GM13976 (cell line): ENCODE results near the gene TCEANC2.

Experiments used
- DNase-seq: peaks from one replicate; pipeline ENCODE4 v3.0.0; 2012; ENCODE audit warnings: low spot score
- in situ Hi-C: fragments of 300-500 bp; cut with MboI; formaldehyde crosslinking; loops from one replicate; pipeline ENCODE4 v1.12.0; 2022; ENCODE audit warnings: low sequenced_read_pairs, mixed read lengths, inconsistent platforms; ENCODE audit not compliant: unreplicated experiment
- TF ChIP-seq, protein P1 (sequence below): IDR thresholded peaks from 2 replicates; pipeline ENCODE4 v1.5.1; 2012; ENCODE audit warnings: borderline replicate concordance, mild to moderate bottlenecking; ENCODE audit not compliant: insufficient read depth; ENCODE audit errors: extremely low read depth, missing control alignments, control extremely low read depth

The TCEANC2 gene

DNA sequence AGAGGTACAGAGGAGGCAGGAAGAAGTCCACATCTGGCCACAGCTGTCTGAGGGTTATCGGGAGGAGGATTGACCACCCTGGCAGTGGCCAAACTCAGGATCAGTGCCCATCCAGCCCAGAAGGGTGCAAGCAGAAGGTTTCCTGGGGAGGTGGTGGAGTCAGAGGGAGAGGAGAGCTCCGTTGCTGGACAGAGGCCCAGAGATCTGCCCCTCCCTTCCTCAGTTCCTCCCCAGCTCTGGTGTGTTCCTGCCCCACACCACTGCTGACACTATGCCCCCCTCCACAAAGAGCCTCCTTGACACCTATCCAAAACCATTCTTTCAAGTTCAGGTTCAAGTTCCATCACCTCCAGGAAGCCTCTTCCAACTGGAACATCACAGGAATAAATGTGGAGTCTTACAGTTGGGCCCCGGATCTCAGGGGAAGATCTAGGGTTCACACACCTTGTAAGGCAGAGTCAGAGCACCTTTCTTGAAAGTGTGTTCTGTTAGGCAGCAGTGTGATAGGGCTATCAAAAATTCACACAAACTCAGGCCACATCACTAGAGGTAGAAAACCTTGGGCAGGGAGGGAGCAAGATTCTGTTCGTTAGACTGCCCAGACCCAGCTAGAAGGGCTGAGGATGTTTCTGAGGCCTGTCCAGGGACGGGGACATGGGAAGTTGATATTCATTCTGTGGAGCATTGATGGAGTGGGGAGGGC lies 42.8 kb upstream of the TCEANC2 start:
- TF ChIP-seq, protein P1, sequence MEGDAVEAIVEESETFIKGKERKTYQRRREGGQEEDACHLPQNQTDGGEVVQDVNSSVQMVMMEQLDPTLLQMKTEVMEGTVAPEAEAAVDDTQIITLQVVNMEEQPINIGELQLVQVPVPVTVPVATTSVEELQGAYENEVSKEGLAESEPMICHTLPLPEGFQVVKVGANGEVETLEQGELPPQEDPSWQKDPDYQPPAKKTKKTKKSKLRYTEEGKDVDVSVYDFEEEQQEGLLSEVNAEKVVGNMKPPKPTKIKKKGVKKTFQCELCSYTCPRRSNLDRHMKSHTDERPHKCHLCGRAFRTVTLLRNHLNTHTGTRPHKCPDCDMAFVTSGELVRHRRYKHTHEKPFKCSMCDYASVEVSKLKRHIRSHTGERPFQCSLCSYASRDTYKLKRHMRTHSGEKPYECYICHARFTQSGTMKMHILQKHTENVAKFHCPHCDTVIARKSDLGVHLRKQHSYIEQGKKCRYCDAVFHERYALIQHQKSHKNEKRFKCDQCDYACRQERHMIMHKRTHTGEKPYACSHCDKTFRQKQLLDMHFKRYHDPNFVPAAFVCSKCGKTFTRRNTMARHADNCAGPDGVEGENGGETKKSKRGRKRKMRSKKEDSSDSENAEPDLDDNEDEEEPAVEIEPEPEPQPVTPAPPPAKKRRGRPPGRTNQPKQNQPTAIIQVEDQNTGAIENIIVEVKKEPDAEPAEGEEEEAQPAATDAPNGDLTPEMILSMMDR: no peak
- in situ Hi-C loops: no loop called here
- DNase-seq: no peak

DNA sequence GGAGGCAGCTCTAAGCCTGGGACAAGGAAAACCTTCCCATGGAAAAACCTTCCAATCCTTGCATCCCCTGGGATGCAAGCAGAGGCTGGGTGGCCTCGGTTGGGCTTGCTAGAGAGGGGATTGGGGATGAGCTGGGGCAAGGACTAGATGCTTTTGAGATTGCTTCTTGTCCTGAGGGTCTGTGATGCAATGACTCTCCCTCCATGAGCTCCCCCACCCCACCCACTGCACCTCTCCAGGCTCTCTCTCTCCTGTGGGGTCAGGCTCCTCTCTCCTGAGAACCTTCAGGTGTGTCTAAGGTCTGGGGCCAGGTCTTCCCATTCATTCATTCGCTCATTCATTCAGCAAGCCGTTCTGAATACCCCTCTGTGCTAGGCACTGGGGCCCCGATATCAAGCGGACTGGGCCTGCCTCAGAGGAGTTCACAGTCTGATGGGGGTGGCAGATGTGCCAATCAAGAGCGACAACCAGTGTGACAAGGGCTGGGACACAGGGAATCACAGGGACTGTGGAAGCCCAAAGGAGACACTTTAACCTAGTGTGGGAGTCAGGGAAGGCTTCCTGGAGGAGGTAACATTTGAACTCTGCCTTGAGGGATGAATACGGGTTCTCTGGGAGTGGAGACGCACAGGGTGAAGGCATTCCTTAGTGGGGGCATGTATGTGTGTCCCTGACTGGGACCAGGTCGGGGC lies 41.9 kb upstream of the TCEANC2 start:
- DNase-seq: no peak
- in situ Hi-C loops: no loop called here
- TF ChIP-seq, protein P1: no peak

DNA sequence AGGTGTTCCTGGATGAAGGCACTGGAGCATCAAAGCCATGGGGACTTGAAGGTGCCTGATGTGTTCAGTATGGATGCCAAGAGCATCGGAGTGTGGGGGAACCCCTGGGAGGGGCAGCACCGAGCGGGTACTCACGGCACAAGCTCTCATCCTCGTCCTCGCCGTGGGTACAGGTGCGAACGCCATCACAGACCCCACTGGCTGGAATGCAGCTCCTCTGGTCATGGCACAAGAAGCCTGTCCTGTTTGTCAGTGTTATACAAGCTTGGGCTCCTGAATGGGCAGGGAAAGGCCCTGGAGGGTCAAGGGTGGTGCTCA lies 41.4 kb upstream of the TCEANC2 start:
- no peak for DNase-seq
- in situ Hi-C loops: no loop called here
- TF ChIP-seq, protein P1: no peak

DNA sequence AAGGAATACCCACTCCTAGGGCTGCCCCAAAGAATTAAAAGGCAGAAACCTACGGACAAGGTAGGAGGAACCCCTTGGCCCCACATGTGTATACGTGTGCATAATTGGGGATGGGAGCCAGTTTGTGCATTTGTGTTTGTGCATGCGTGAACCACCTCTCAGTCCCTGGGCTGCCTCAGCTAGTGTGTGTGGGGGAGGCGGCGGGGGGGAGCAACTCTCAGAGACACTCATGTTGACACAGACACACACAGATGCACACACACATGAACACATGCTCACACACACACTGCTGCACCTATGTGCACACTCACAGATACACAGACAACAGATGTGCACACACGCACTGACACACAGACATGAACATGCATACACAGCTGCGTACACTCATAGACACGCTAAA lies 40.5 kb upstream of the TCEANC2 start:
- TF ChIP-seq, protein P1: no peak

DNA sequence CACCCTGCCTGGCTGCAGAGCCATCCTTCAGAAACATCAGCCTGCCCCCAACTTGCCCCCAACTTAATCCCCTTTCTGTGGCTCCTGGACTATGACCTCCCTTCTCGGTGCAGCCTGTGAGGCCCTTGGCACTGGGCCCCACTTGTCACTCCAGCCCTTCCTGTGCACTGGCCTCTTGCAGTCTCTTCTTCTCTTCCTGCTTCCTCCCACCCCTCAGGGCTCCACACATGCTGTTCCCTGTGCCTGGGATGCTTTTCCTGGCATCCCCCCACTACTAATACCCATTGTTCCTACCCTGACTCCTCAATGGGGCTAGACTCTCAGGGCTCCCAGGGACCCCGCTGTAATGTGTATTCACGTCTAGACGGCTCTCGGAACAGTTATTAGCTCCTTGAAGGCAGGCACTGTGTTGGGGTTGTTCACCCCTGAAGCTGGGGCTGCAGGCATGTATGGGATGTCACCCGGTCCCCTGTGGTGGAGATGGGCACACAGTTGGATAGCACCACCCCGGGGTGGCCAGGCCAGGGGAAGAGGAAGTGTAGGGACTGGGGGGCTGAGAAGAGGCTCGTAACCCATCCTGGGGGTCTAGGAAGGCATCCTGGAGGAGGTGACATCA lies 39.9 kb upstream of the TCEANC2 start:
- TF ChIP-seq, protein P1: no peak
- in situ Hi-C loops: no loop called here
- DNase-seq: no peak

More for the DNA sequence above, 40.5 kb upstream of the TCEANC2 start:
- in situ Hi-C loops: no loop called here
- DNase-seq: no peak

DNA sequence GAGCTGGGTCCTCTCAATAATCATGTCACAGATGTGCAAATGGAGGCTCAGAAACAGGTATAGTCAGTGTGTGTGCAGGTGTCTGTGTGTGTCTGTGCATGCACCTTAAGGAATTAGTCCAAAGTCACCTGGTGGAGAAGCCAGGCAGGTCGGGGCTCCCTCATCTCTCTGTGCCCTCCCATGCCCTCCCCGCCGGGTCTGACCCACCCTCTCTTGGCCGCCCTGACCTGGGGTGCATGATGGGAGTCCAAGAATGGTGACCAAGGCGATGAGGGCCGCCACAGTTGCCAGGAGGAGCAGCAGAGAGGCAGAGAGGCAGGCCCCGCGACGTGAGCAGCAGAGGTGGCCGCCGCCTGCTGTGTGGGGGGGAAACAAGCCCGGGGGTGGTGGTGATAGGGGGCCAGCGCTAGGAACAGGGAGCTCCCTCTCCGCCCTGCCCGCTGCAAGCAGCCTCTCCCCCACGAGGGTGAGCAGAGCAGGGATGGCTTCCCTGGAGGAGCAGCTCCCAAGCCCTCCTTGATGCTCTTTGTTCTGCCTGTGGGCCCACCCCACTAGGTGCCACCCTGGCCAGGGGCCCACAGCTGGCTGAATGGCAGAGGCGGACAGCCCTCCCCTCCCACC lies 39.3 kb upstream of the TCEANC2 start:
- peak; percentile 35 for DNase-seq
- in situ Hi-C loops: no loop called here
- TF ChIP-seq, protein P1: no peak
